Astrocyte of the spinal cord (primary cell): ENCODE measurements around the gene RHNO1.
A peak's percentile ranks its signal among the peaks of the same experiment; 100 is the strongest.

Experiments
- DNase-seq: peaks from one replicate; pipeline ENCODE4 v3.0.0; 2011; ENCODE audit warnings: low read depth, low spot score
- H3K4me3 ChIP-seq: 2 replicates; pipeline ENCODE4 v1.5.1; 2011; ENCODE audit warnings: low read depth, mild to moderate bottlenecking, low read length, moderate library complexity
- CTCF ChIP-seq: IDR thresholded peaks from 2 replicates; pipeline ENCODE4 v1.5.1; 2012; ENCODE audit warnings: low read depth, mild to moderate bottlenecking, low read length, inconsistent platforms
- in situ Hi-C: cut with HindIII; loops from 2 replicates; pipeline ENCODE4 v1.10.0; 2017; ENCODE audit warnings: low sequenced_read_pairs

The RHNO1 gene

GRCh38 chr12:2877047-2877952 is at the start of gene RHNO1, which contains the start of gene FOXM1:
Gene RHNO1 (plus strand): TSS chr12:2877223. CDS start chr12:2885367, 8,144 bp downstream.
Gene FOXM1 (minus strand): TSS chr12:2877174. CDS start chr12:2874478, 2,696 bp downstream.
- peak; percentile 88 for DNase-seq
- peak; percentile 18 for TF ChIP-seq CTCF
- in situ Hi-C loops: no loop called here
- H3K4me3 ChIP-seq: peak within 1 kb of the TSS; percentile 76

- no peak for DNase-seq
- no peak for TF ChIP-seq CTCF
- in situ Hi-C loops: no loop called here
- no peak overlapping the region for H3K4me3 ChIP-seq
These were observed 47.7 kb upstream of the RHNO1 start for GRCh38 chr12:2829275-2829674.

GRCh38 chr12:2832550-2833127 is 44.4 kb upstream of the RHNO1 start:
- in situ Hi-C loops: no loop called here
- no peak overlapping the region for H3K4me3 ChIP-seq
- TF ChIP-seq CTCF: no peak
- DNase-seq: no peak

GRCh38 chr12:2833327-2833726 is 43.7 kb upstream of the RHNO1 start:
- in situ Hi-C loops: no loop called here
- TF ChIP-seq CTCF: no peak
- no peak overlapping the region for H3K4me3 ChIP-seq
- no peak for DNase-seq

- no peak for TF ChIP-seq CTCF
- H3K4me3 ChIP-seq: no peak overlapping the region
- in situ Hi-C loops: no loop called here
- no peak for DNase-seq
These were observed 43.2 kb upstream of the RHNO1 start for GRCh38 chr12:2833810-2834209.

- TF ChIP-seq CTCF: peak; percentile 24
- in situ Hi-C loops: no loop called here
- peak; percentile 68 for DNase-seq
- no peak within 1 kb of the TSS for H3K4me3 ChIP-seq
These were observed 42.2 kb upstream of the RHNO1 start, which contains the start of gene NRIP2 for GRCh38 chr12:2834581-2835491. Gene NRIP2 (minus strand): TSS chr12:2835035. CDS start chr12:2834983, 52 bp downstream.
